GDM1 (cell line): ENCODE data around the gene TNXB.
"Not testable (repeated sequence)": the region's sequence is repeated elsewhere in the genome, so short reads cannot be mapped to it uniquely, and the experiment has no call there.

Experiments
- DNase-seq: peaks from one replicate; lab custom pipeline; 2025; lab: John Stamatoyannopoulos, UW

The TNXB gene

DNA sequence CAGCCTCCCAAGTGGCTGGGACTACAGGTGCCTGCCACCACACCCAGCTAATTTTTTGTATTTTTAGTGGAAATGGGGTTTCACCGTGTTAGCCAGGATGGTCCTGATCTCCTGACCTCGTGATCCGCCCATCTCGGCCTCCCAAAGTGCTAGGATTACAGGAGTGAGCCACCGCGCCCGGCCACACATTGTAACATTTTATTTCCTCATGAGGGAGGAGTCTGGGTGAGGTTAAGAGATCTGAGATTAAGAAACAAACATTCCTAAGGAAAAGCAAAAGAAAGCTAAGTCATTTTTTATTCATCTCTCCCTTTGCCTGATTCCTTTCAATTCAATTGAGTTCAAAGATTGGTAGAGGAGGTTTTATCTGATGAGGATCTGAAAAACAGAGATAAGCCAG lies 35.1 kb upstream of the TNXB start:
- DNase-seq, result not testable (repeated sequence)

- DNase-seq, result no peak
Observed at GRCh38 chr6:32140420-32141046, 31.4 kb upstream of the TNXB start.

DNA sequence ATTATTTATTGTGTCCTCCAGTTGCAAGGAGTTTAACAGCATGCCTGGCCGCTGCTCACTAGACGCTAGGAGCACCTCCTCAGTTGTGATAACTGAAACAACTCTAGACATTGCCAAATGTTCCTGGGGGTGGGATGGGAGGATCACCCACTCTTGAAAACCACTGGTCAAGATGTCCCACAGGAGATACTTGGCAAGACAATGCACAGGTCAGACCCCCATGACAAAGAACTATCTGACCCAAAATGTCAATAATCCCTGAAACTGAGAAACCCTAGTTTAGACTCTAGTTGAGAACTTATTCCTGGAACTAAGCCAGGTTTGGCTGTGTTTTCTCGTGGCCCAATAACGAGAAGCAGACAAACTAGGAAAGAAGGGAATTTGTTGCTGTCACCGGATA lies 30.5 kb upstream of the TNXB start:
- no peak for DNase-seq

GRCh38 chr6:32137454-32137853 lies 28.3 kb upstream of the TNXB start:
- DNase-seq, result no peak

DNA sequence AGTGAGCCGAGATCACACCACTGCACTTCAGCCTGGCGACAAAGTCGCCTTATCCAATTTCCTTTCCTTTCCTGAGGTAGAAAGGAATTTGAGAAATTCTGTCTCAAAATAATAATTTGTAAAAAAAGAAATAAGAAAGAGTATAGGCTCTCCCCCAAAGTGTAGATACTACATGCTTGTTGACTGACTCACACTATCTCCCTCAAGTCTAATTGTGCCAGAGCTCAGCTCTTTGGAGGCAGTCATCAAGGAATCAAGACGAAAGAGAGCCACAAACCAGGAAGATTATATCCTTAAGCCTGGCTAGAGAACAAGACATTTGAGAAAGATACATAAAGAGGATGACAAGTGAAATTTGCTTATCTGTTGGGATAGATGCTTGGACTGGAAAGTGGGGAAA lies 24.6 kb upstream of the TNXB start:
- no peak for DNase-seq

GRCh38 chr6:32132110-32132509 lies 23.0 kb upstream of the TNXB start:
- no peak for DNase-seq

DNA sequence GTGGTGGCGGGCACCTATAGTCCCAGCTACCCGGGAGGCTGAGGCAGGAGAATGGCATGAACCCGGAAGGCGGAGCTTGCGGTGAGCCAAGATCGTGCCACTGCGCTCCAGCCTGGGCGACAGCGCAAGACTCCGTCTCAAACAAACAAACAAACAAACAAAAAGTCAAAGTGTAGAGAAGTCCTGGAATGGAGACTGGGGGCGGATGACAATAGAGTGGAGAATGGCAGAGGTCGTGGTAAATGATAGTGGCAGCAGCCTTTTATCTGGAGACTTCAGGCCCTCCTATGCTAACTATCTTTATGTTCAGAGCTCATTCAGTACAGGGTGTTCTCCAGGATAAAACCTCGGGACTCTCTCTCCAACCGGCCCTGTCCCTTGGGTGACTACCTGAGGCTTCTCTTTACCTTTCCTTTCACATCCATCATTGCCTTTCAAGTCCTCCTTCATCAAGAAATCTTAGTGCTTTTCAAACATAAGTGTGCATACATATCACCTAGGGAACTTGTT lies 22.4 kb upstream of the TNXB start:
- no peak for DNase-seq

DNA sequence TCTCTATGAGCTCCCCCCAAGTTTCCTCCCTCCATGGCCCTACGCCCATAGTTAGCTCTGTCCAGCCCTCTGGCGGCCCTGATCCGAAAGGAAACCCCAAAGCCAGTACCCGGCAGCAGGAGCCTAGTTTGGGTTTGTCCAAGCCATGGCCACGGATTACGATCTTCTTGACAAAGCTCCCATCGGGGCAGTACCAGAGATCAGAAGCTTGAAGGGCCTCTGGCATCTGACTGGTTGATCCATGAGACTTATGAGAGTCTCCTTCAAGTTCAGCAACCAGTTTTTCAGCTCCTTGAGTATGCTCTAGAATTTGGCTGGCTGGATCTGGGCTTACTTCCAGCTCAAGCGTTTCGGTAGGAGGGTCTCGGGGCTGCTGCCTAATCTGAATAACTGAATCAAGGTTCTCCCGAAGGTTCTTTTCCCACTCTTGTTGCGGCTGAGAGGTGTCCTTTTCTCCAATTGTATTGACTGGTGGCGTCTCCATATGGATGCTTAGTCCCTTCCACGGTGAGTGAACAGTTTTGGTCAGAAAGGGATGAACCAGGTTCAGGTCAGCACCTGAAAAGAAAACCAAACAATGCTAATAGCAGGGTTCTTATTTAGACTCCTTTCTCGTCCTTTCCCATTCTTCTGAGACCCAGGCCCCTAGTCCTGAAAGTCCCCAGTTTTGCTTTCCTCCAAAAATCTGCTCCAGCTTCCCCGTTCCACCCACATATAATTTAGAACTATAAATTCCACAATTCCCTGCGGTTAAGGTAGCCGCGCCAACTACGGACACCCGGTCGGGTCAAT lies 20.4 kb upstream of the TNXB start:
- DNase-seq, result no peak

DNA sequence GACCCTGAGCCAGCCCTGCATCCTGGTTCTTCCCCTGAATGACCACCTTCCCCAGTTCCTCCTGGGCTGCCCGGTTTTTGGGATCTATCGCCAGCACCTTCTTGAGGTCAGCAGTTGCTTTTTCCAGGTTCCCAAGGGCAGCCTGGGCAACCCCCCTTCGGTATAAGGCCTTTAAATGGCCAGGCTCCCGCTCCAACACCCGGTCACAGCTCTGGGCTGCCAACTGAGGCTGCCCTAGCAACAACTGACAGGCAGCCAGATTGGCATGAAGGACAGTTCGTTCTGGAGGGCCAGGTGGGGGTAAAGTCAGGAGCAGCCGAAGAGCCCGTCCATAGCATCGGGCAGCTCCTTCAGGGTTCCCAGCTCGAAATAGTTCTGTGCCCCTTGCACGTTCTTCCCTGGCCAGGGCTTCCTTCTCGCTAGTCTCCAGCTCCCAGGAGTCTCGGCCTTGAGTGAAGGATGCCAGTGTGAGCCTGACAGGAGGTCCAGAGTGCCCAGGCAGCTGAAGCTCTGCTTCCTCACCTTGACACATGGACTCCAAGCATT lies 19.7 kb upstream of the TNXB start:
- DNase-seq, result no peak

GRCh38 chr6:32127717-32128592 lies 18.8 kb upstream of the TNXB start, which contains the start of gene ATF6B:
ATF6B (minus strand) TSS chr6:32128246; CDS start chr6:32128207, 39 bp downstream.
- peak; percentile 98 for DNase-seq

DNA sequence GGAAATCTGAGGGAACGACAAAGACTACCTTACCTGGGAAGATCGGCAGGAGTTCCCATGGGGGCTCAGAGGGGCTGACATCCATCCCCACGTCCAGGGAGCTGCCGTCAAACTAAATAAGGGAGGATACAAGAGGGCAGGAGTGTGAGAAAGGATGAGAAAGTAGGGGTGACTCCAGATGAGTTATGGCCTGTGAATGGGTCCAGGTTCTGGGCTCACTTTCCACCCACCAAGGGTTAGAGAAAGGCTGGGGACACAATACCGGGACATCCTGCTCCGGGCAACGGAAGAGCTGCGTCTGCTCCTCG lies 18.2 kb upstream of the TNXB start:
- DNase-seq, result no peak

GRCh38 chr6:32126880-32127279 lies 17.7 kb upstream of the TNXB start:
- DNase-seq, result no peak

DNA sequence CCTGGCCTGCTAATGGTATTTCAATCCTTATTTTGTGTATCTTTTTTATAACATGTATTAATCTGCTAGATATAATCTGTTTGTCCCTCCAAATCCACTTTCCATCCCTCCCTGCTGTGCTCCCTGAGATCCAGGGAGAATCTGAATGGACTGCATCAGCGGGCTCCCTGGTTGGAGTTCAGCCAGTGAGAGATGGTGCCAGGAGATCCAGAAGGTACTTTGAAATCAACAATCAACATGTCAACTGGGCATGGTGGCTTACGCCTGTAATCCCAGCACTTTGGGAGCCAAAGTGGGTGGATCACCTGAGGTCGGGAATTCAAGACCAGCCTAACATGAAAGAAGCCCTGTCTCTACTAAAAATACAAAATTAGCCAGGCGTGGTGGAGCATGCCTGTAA lies 14.5 kb upstream of the TNXB start:
- DNase-seq, result no peak

DNA sequence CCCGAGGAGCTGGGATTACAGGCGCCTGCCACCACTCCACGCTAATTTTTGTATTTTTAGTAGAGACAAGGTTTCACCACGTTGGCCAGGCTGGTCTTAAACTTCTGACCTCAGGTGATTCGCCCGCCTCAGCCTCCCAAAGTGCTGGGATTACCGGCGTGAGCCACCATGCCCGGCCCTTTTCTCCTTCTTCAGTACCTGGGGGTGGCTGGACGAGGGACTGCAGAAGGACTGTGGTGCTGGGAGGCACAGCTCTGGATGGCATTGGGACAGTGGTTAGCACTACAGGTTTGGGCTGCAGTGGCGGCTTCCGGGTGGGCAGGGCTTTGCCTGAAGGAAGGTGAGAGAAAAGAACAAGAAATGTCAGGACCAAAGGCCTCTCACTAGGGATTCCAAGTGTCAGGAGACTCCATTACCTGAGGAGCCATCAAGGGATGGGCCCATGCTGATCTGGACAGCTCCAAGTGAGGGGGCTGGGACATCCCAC lies 11.5 kb upstream of the TNXB start:
- DNase-seq, result no peak

DNA sequence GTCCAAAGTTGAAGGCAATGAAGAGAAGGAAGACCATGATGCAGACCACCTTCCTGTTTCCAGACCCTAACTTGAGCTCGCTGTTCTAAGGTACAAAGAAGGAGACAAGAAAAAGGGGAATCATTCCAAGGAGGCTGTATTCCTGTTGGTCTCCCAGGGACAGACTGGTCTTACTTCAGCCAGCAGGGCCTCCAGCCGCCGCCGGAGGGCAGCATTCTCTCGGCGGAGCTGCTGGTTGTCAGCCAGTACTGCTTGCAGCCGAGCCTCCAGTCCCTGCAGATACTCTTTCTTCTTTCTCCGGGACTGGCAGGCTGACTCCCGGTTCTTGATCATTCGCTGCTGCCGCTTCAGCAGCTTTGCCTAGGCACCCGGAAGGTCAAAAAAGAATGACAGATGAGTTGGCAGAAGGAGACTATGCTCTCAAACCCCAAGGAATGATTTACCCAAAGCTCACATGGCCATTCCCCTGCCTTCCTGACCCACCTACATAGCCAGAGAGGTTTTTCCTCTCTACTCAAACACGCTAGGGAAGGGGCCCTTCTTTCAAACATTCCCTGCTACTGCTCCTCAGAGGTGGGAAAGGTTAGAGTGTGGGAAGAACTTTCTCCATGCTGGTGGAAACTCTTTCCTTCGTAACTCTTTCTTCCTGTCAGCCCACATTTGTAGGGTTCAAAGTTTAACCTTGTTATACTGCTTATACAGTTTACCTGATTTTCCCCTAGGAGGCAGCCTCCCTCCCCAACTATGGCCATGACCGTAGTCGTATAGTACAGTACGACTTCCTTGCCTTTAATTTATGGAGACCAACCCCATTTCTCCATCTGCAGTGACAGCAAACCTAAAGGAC lies 9.9 kb upstream of the TNXB start:
- DNase-seq, result peak; percentile 54

GRCh38 chr6:32117461-32117860 lies 8.3 kb upstream of the TNXB start:
- no peak for DNase-seq

DNA sequence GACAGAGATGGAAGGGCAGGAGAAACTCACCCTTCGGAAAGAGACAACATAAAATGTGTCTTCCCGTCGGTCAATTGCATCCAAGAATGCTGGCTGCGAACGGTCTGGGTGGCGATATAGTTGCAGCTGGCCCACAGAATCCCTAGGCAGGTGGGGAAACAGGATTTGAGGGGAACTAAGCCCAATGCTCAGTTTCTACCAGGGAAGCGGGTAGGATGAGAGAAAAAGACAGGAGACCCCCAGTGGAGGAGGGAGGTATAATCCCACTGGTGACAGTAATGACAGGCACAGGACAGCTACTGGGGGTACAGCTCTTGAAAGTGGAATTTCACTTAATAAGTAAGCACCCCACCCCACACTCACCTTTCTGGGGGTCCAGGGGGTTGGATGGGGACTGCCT lies 7.5 kb upstream of the TNXB start:
- no peak for DNase-seq

DNA sequence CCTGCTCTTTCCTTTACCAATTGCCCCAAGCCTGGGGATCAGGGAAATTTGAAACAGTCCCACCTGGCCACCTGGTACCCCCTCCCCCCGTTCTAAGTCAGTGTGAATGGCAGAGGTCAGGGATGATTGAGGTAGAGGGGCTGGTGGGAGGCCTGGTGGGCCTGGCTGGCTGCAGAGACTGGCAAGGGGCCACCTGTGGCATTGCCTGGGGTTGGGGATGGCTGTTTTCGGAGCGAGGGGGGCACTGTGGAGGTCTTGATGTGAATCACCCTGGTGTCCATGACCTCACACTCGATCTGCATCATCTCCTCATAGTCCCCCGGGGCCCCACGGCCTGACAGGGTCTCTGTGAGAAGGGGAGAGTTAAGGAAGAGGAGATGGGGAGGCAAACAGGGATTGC lies 6.5 kb upstream of the TNXB start:
- no peak for DNase-seq

DNA sequence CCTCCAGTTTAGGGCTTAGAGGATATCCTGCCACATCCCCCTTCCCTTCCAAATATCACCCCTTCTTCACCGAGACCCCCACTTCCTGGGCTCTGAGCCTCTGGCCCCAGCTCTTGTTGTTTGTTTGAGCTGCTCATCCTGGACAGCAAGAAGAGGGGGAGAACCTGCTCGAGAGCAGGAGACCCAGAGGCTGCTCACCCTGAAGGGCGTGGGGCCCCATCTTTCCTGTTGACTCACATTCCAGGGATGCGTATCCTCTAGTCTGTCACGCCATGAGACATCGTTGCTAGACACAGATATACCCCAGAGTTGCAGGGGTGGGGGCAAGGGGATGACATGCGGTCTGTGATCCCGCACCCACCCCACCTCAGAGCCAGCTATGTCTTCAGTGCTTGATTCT lies 5.7 kb upstream of the TNXB start:
- no peak for DNase-seq

DNA sequence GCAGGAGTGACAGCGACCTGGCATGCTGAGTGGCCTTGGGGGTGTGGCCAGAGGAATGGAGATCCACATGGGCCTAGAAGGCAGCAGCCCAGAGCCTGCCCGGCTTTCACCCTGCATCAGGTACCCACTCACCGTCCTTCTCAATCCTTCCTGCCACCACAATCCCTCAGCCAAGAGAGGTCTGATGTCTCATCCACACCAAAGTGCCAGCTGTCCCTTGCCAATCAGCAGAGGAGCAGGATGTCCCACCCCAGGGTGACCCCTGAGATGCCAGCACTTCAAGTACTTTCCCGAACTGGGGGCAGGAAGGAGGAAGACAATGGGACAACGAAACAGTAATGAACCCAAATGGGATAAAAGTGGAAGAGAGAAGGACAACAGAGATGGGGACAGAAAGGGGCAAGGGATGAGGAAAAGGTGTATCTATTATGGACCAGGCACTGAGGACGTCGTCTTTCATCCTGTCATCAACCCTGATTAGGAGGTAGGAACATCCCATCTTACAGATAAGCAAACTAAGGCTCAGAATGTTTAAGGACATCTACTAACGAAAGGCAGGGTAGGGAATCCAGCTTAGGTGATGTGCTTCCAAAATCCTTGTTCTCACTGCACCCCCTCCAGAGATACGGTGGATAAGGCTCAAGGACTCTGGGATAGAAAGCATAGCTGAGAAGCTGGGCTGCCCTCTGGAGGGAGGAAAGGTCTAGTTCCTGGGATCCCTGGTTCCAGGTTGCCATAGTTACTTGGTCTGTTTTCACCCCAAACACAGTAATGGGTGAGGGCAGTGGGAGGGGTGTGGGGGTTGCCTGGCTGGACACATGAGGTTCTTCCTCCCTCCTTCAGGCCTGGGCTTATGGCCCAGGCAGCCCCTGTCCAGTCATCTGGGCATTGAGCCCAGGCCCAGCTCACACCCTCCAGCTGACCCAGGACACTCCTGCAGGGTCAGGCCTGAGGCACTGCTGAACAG lies 4.5 kb upstream of the TNXB start:
- DNase-seq, result no peak
